Neuronal stem cell (in vitro differentiated cells): ENCODE data around the gene C16orf82. TPM values are rescaled to one million over a fixed set of nuclear protein-coding genes. Genes with fewer than 3 reads are reported as not detected.
A peak's percentile ranks its signal among the peaks of the same experiment; 100 is the strongest.

Experiments
- DNase-seq: peaks from one replicate; pipeline ENCODE4 v3.0.0-alpha.2; 2013; ENCODE audit warnings: low spot score
- H2AFZ ChIP-seq: one replicate; pipeline ENCODE4 v1.6.1; 2013; ENCODE audit warnings: mild to moderate bottlenecking, low read length, inconsistent platforms
- H2AK5ac ChIP-seq: 2 replicates; pipeline ENCODE4 v1.6.1; 2013; ENCODE audit warnings: low read depth, mild to moderate bottlenecking, inconsistent platforms, low read length, moderate library complexity, mixed read lengths
- H2BK120ac ChIP-seq: 2 replicates; pipeline ENCODE4 v1.6.1; 2013; ENCODE audit warnings: low read depth, mild to moderate bottlenecking, inconsistent platforms, low read length, moderate library complexity, mixed read lengths
- H2BK12ac ChIP-seq: one replicate; pipeline ENCODE4 v1.6.1; 2013; ENCODE audit warnings: low read length, inconsistent platforms
- H2BK15ac ChIP-seq: 2 replicates; pipeline ENCODE4 v1.6.1; 2013; ENCODE audit warnings: mild to moderate bottlenecking, low read length, inconsistent platforms, mixed read lengths
- H2BK5ac ChIP-seq: one replicate; pipeline ENCODE4 v1.6.1; 2013; ENCODE audit warnings: inconsistent platforms, mild to moderate bottlenecking, low read length, moderate library complexity
- H3K14ac ChIP-seq: one replicate; pipeline ENCODE4 v1.6.1; 2013; ENCODE audit warnings: low read length, inconsistent platforms
- H3K18ac ChIP-seq: 2 replicates; pipeline ENCODE4 v1.6.1; 2013; ENCODE audit warnings: low read length, inconsistent platforms
- H3K23ac ChIP-seq: 2 replicates; pipeline ENCODE4 v1.6.1; 2013; ENCODE audit warnings: low read depth, mild to moderate bottlenecking, mixed read lengths, low read length, inconsistent platforms; ENCODE audit not compliant: poor library complexity
- H3K27ac ChIP-seq: replicated peaks from 3 replicates; pipeline ENCODE4 v1.5.1; 2013; ENCODE audit warnings: low read length, inconsistent platforms
- H3K27me3 ChIP-seq, 3 experiments: 2 replicates each; pipeline ENCODE4 v1.6.1; 2013; ENCODE audit warnings: low read length in 3 of 3, mild to moderate bottlenecking in 2 of 3, inconsistent platforms in 1 of 3, low read depth in 1 of 3, mixed read lengths in 1 of 3, moderate library complexity in 1 of 3; ENCODE audit not compliant: control insufficient read depth in 3 of 3, insufficient read depth in 3 of 3
- H3K36me3 ChIP-seq, 2 donors: replicated peaks in 1 of 2; 2 replicates each; pipeline ENCODE4 v1.6.1; 2013; ENCODE audit warnings: low read length in 2 of 2; ENCODE audit not compliant: control insufficient read depth in 2 of 2, insufficient read depth in 2 of 2
- H3K4ac ChIP-seq: 2 replicates; pipeline ENCODE4 v1.6.1; 2013; ENCODE audit warnings: inconsistent platforms, mild to moderate bottlenecking, low read length, moderate library complexity
- H3K4me1 ChIP-seq, 2 donors: 1 replicate in 1 of 2; 2 replicates in 1 of 2; pipeline ENCODE4 v1.6.1; 2013; ENCODE audit warnings: low read length in 2 of 2, low read depth in 1 of 2; ENCODE audit not compliant: control insufficient read depth in 2 of 2, insufficient read depth in 1 of 2
- H3K4me2 ChIP-seq: one replicate; pipeline ENCODE4 v1.6.1; 2013; ENCODE audit warnings: mild to moderate bottlenecking, low read length, inconsistent platforms; ENCODE audit not compliant: insufficient read depth, poor library complexity, severe bottlenecking
- H3K4me3 ChIP-seq, 2 donors: 2 replicates each; pipeline ENCODE4 v1.5.1; 2013; ENCODE audit warnings: low read length in 2 of 2, mild to moderate bottlenecking in 2 of 2, inconsistent platforms in 1 of 2, moderate library complexity in 1 of 2
- H3K79me1 ChIP-seq: one replicate; pipeline ENCODE4 v1.6.1; 2013; ENCODE audit warnings: low read depth, mild to moderate bottlenecking, inconsistent platforms, low read length, moderate library complexity
- H3K9ac ChIP-seq: one replicate; pipeline ENCODE4 v1.6.1; 2013; ENCODE audit warnings: mild to moderate bottlenecking, low read depth, low read length, inconsistent platforms; ENCODE audit not compliant: poor library complexity
- H3K9me3 ChIP-seq, 2 donors: replicated peaks in 1 of 2; 2 replicates each; pipeline versions ENCODE3 to v1.6.1; 2013; ENCODE audit warnings: low read length in 2 of 2, mild to moderate bottlenecking in 2 of 2, inconsistent platforms in 1 of 2, low read depth in 1 of 2, mixed read lengths in 1 of 2, moderate library complexity in 1 of 2; ENCODE audit not compliant: control insufficient read depth in 2 of 2, insufficient read depth in 1 of 2
- H4K8ac ChIP-seq: one replicate; pipeline ENCODE4 v1.6.1; 2013; ENCODE audit warnings: low read depth, mild to moderate bottlenecking, inconsistent platforms, low read length, moderate library complexity
- H4K91ac ChIP-seq: one replicate; pipeline ENCODE4 v1.6.1; 2013; ENCODE audit warnings: low read length, low read depth, mild to moderate bottlenecking, inconsistent platforms; ENCODE audit not compliant: poor library complexity
- WGBS, 2 donors: extraction: QIAGEN DNeasy Blood & Tissue Kit; methylation state at CpG; one replicate each; pipeline ENCODE4 v1.1.7; 2013; ENCODE audit warnings: missing lambda C conversion rate in 2 of 2, mixed read lengths in 1 of 2; ENCODE audit not compliant: insufficient read length in 2 of 2, insufficient replicate concordance in 1 of 2; ENCODE audit errors: extremely low coverage in 2 of 2; 5-methylcytosine and 5-hydroxymethylcytosine counted together
- polyA plus RNA-seq, 2 experiments: library from polyadenylated mRNA; stranded (reverse); fragments of 200-250 nt; gene quantifications; one replicate each; pipeline ENCODE4 v1.2.3, GENCODE V29; 2013

The C16orf82 gene
- polyA plus RNA-seq (2013, experiment 1 of 2), result 0.78 TPM
- 0.76 TPM for polyA plus RNA-seq (2013, experiment 2 of 2)

- H3K4me2 ChIP-seq, result peak within 1 kb of the TSS; percentile 32
- peak within 1 kb of the TSS; percentile 100 for H2BK12ac ChIP-seq
- peak within 1 kb of the TSS; percentile 97 for H3K18ac ChIP-seq
- peaks cover 10 to 15% of the 10 kb centered on the region in 2 donors for H3K4me1 ChIP-seq
- H3K4ac ChIP-seq, result peak within 1 kb of the TSS; percentile 69
- H2AFZ ChIP-seq, result peak within 1 kb of the TSS; percentile 92
- peak within 1 kb of the TSS; percentile 82 for H2BK15ac ChIP-seq
- no peaks in the 10 kb centered on the region for H3K79me1 ChIP-seq
- H3K27ac ChIP-seq, result peak within 1 kb of the TSS; percentile 64
- peak within 1 kb of the TSS; percentile 3 for H3K23ac ChIP-seq
- no peaks in the 10 kb centered on the region for H3K36me3 ChIP-seq
- H3K27me3 ChIP-seq, result no peaks in the 10 kb centered on the region
- H2AK5ac ChIP-seq, result peak within 1 kb of the TSS; percentile 77
- H3K14ac ChIP-seq, result peak within 1 kb of the TSS; percentile 92
- peak within 1 kb of the TSS; percentile 83 for H2BK120ac ChIP-seq
- no peak within 1 kb of the TSS for H4K91ac ChIP-seq
- WGBS, 2 donors, result no CpG with 5 or more reads among the region's 22 CpGs
- H3K9ac ChIP-seq, result peak within 1 kb of the TSS; percentile 71
- peak within 1 kb of the TSS; percentile 70 for H4K8ac ChIP-seq
- H3K9me3 ChIP-seq, result no peaks in the 10 kb centered on the region
- H2BK5ac ChIP-seq, result peak within 1 kb of the TSS; percentile 33
- H3K4me3 ChIP-seq, result peak within 1 kb of the TSS in 1 of 2 donors; percentile 12
- peak; percentile 48 for DNase-seq
Measured at GRCh38 chr16:27066668-27067537, at the start of gene C16orf82. TSS of gene C16orf82 (plus strand) at chr16:27066927.

GRCh38 chr16:27020031-27020430 lies 46.7 kb upstream of the C16orf82 start:
- no peak overlapping the region for H3K4me3 ChIP-seq
- H4K91ac ChIP-seq, result no peak overlapping the region
- no peak overlapping the region for H2BK15ac ChIP-seq
- no peak overlapping the region for H3K9ac ChIP-seq
- no peak overlapping the region for H2BK5ac ChIP-seq
- H3K27me3 ChIP-seq, result no peaks in the 10 kb centered on the region
- peaks cover 0 to 4% of the 10 kb centered on the region in 2 donors for H3K9me3 ChIP-seq
- H2BK12ac ChIP-seq, result no peak overlapping the region
- no peak overlapping the region for H2AK5ac ChIP-seq
- no peak overlapping the region for H2AFZ ChIP-seq
- WGBS, 2 donors, result no CpG with 5 or more reads among the region's 2 CpGs
- no peak overlapping the region for H3K4me2 ChIP-seq
- H3K14ac ChIP-seq, result no peak overlapping the region
- no peak overlapping the region for H3K23ac ChIP-seq
- H3K4me1 ChIP-seq, result peaks cover 0 to 5% of the 10 kb centered on the region in 2 donors
- H2BK120ac ChIP-seq, result no peak overlapping the region
- H3K79me1 ChIP-seq, result no peaks in the 10 kb centered on the region
- H3K4ac ChIP-seq, result no peak overlapping the region
- H3K18ac ChIP-seq, result no peak overlapping the region
- H4K8ac ChIP-seq, result no peak overlapping the region
- H3K27ac ChIP-seq, result no peak overlapping the region
- no peak for DNase-seq
- no peaks in the 10 kb centered on the region for H3K36me3 ChIP-seq

DNA sequence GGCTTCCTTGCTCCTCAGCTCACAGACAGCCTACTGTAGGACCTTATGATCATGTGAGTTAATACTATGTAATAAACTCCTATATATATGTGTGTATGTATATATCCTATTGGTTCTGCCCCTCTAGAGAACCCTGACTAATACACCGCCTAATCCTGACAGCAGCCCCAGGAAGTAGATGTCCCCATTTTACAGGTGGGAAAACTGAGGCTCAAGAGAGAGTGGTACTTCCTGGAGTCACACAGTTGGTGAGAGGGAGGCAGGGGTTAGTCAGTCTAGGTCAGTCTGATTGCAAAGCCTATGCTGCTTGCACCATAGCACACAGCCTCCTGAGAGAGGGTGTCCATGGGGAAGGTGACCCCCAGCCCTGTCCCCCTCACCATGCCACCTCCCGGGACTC lies 42.7 kb upstream of the C16orf82 start:
- Histone ChIP-seq H2BK12ac (no peak overlapping the region), H4K8ac (no peak overlapping the region), H3K9ac (no peak overlapping the region), H3K36me3 (no peaks in the 10 kb centered on the region), H2AK5ac (no peak overlapping the region), H3K4me2 (no peak overlapping the region), H4K91ac (no peak overlapping the region), H3K4me1 (peaks cover 0 to 1% of the 10 kb centered on the region in 2 donors), H3K27me3 (no peaks in the 10 kb centered on the region), H2BK15ac (no peak overlapping the region), H3K18ac (no peak overlapping the region), H2BK120ac (no peak overlapping the region), H3K9me3 (peaks cover 0 to 4% of the 10 kb centered on the region in 2 donors), H3K79me1 (no peaks in the 10 kb centered on the region), H3K23ac (no peak overlapping the region), H3K14ac (no peak overlapping the region), H3K4me3 (no peak overlapping the region), H3K27ac (no peak overlapping the region), H2BK5ac (no peak overlapping the region), H3K4ac (no peak overlapping the region), H2AFZ (no peak overlapping the region)
- no peak for DNase-seq
- no CpG with 5 or more reads among the region's 2 CpGs for WGBS, 2 donors

GRCh38 chr16:27025581-27025980 lies 41.1 kb upstream of the C16orf82 start:
- no peak overlapping the region for H3K4ac ChIP-seq

More at GRCh38 chr16:27025581-27025980, 41.1 kb upstream of the C16orf82 start:
- DNase-seq, result no peak
- Histone ChIP-seq H2BK5ac (no peak overlapping the region), H2BK12ac (no peak overlapping the region), H2BK15ac (no peak overlapping the region), H4K8ac (no peak overlapping the region), H3K79me1 (no peaks in the 10 kb centered on the region), H3K36me3 (no peaks in the 10 kb centered on the region), H3K9me3 (peaks cover 0 to 1% of the 10 kb centered on the region in 2 donors), H3K4me3 (no peak overlapping the region), H2BK120ac (no peak overlapping the region), H3K4me1 (peaks cover 0 to 1% of the 10 kb centered on the region in 2 donors), H2AFZ (no peak overlapping the region), H3K27ac (no peak overlapping the region), H3K18ac (no peak overlapping the region), H3K4me2 (no peak overlapping the region), H4K91ac (no peak overlapping the region), H2AK5ac (no peak overlapping the region), H3K14ac (no peak overlapping the region), H3K27me3 (no peaks in the 10 kb centered on the region), H3K9ac (no peak overlapping the region), H3K23ac (no peak overlapping the region)
- WGBS, 2 donors, result no CpG with 5 or more reads among the region's 6 CpGs
